ENCODE data around the gene PDE9A. TPM values are rescaled to one million over a fixed set of nuclear protein-coding genes. Genes with fewer than 3 reads are reported as not detected.

The PDE9A gene
- total RNA-seq, 4 donors from 2014 or later = 6.9 to 13.0 (median 11.1) TPM

- 64 to 68% methylated on average over 6 to 14 of the region's 17 CpGs for WGBS, 2 donors
Observed at GRCh38 chr21:42784896-42785451, 131.6 kb downstream of the PDE9A start.

GRCh38 chr21:42785666-42786427, 132.4 kb downstream of the PDE9A start:
- no peaks in the 10 kb centered on the region for H3K27me3 ChIP-seq
- WGBS, 2 donors = 93 to 95% methylated on average over 20 to 25 of the region's 28 CpGs
- H3K9me3 ChIP-seq = no peaks in the 10 kb centered on the region
- H3K27ac ChIP-seq = no peak overlapping the region
- no peak for DNase-seq
- H3K4me1 ChIP-seq = peaks cover 3 to 16% of the 10 kb centered on the region in 2 donors
- intact Hi-C loops (cut with DNase I) = no loop called here
- no peak for TF ChIP-seq CTCF (IDR thresholded peaks at IDR 0.05)
- no peak for TF ChIP-seq POLR2A (IDR thresholded peaks at IDR 0.05)
- no peaks in the 10 kb centered on the region for H3K36me3 ChIP-seq
- no peak overlapping the region for H3K4me3 ChIP-seq (replicated peaks in 1 of 3)

More at GRCh38 chr21:42784896-42785451, 131.6 kb downstream of the PDE9A start:
- Histone ChIP-seq H3K36me3 (no peaks in the 10 kb centered on the region), H3K4me3 (replicated peaks in 1 of 3) (no peak overlapping the region), H3K4me1 (peaks cover 3 to 16% of the 10 kb centered on the region in 2 donors), H3K27me3 (no peaks in the 10 kb centered on the region), H3K27ac (no peak overlapping the region), H3K9me3 (no peaks in the 10 kb centered on the region)
- intact Hi-C loops (cut with DNase I) = no loop called here
- no peak for DNase-seq
- TF ChIP-seq POLR2A (IDR thresholded peaks at IDR 0.05) (no peak), CTCF (IDR thresholded peaks at IDR 0.05) (no peak)

GRCh38 chr21:42786884-42787283, 133.5 kb downstream of the PDE9A start:
- no peak overlapping the region for H3K27ac ChIP-seq
- no peaks in the 10 kb centered on the region for H3K27me3 ChIP-seq
- intact Hi-C loops (cut with DNase I) = no loop called here
- H3K4me1 ChIP-seq = peaks cover 0 to 7% of the 10 kb centered on the region in 2 donors
- WGBS, 2 donors = 50 to 64% methylated on average over 5 of the region's 5 CpGs
- H3K4me3 ChIP-seq (replicated peaks in 1 of 3) = no peak overlapping the region
- H3K9me3 ChIP-seq = no peaks in the 10 kb centered on the region
- TF ChIP-seq POLR2A (IDR thresholded peaks at IDR 0.05) (no peak), CTCF (IDR thresholded peaks at IDR 0.05) (no peak)
- H3K36me3 ChIP-seq = no peaks in the 10 kb centered on the region
- no peak for DNase-seq

- Histone ChIP-seq H3K27me3 (no peaks in the 10 kb centered on the region), H3K4me3 (replicated peaks in 1 of 3) (no peak overlapping the region), H3K36me3 (no peaks in the 10 kb centered on the region), H3K9me3 (no peaks in the 10 kb centered on the region), H3K4me1 (peaks cover 0 to 3% of the 10 kb centered on the region in 2 donors), H3K27ac (no peak overlapping the region)
- no peak for DNase-seq
- no peak for TF ChIP-seq POLR2A (IDR thresholded peaks at IDR 0.05)
- no peak for TF ChIP-seq CTCF (IDR thresholded peaks at IDR 0.05)
- intact Hi-C loops (cut with DNase I) = no loop called here
- WGBS, 2 donors = 93 to 98% methylated on average over 4 of the region's 4 CpGs
Observed at GRCh38 chr21:42787613-42788012, 134.2 kb downstream of the PDE9A start.

- H3K4me1 ChIP-seq = no peaks in the 10 kb centered on the region
- DNase-seq = no peak
- 81% methylated on average over 8 of the region's 8 CpGs for WGBS, 2 donors
- intact Hi-C loops (cut with DNase I) = no loop called here
- TF ChIP-seq CTCF (IDR thresholded peaks at IDR 0.05) = no peak
- no peak for TF ChIP-seq POLR2A (IDR thresholded peaks at IDR 0.05)
- no peaks in the 10 kb centered on the region for H3K27me3 ChIP-seq
- no peaks in the 10 kb centered on the region for H3K9me3 ChIP-seq
- H3K27ac ChIP-seq = no peak overlapping the region
- no peak overlapping the region for H3K4me3 ChIP-seq (replicated peaks in 1 of 3)
- H3K36me3 ChIP-seq = no peaks in the 10 kb centered on the region
Observed at GRCh38 chr21:42790520-42791065, 137.2 kb downstream of the PDE9A start.
